Endothelial cell of umbilical vein (primary cell): ENCODE measurements around the gene SCAMP4. TPM values are rescaled to one million over a fixed set of nuclear protein-coding genes. Genes with fewer than 3 reads are reported as not detected.

Experiments
- BruUV-seq: library from RNA; stranded (reverse); fragments of 400-500 nt; replicated peaks from 2 replicates; lab custom pipeline; 2021; lab: Mats Ljungman, UMichigan
- CTCF ChIA-PET: fragments of 300-600, 350-600 bp; sonication (Branson Sonifier 250); formaldehyde crosslinking; loops from one replicate; lab custom pipeline; 2021; ENCODE audit warnings: antibody characterized with exemption, inconsistent platforms; lab: Charles Lee
- POLR2A ChIA-PET: fragments of 300-600, 350-600 bp; sonication (Branson Sonifier 250); formaldehyde crosslinking; loops from one replicate; lab custom pipeline; 2021; ENCODE audit warnings: antibody characterized with exemption, inconsistent platforms; lab: Charles Lee
- DNase-seq: peaks from one replicate; pipeline ENCODE4 v3.0.0-alpha.2; 2011; ENCODE audit warnings: low read depth, low spot score
- FAIRE-seq: peaks from 2 replicates; lab custom pipeline; 2011; peaks lifted over from hg19 to GRCh38; lab: Jason Lieb, UNC
- H2AFZ ChIP-seq: 2 replicates; pipeline ENCODE4 v1.6.0; 2012; ENCODE audit warnings: low read depth, low read length, control low read depth, inconsistent platforms
- H3K27ac ChIP-seq: 2 replicates; pipeline ENCODE4 v1.5.1; 2011; ENCODE audit warnings: low read depth, mild to moderate bottlenecking, control low read depth, low read length, moderate library complexity; ENCODE audit not compliant: insufficient read depth
- H3K27me3 ChIP-seq, 2 experiments: 2 replicates each; pipeline versions ENCODE4 v1.6.0 to v1.6.1; 2011; ENCODE audit warnings: low read length in 2 of 2, mixed read lengths in 1 of 2; ENCODE audit not compliant: control insufficient read depth in 2 of 2, insufficient read depth in 2 of 2
- H3K36me3 ChIP-seq, 2 experiments: 2 replicates in 1 of 2; 3 replicates in 1 of 2; pipeline ENCODE4 v1.5.1; 2011; ENCODE audit warnings: low read length in 2 of 2, mild to moderate bottlenecking in 1 of 2, moderate library complexity in 1 of 2; ENCODE audit not compliant: control insufficient read depth in 2 of 2, insufficient read depth in 2 of 2; ENCODE audit errors: extremely low read depth in 1 of 2
- H3K4me1 ChIP-seq: 3 replicates; pipeline ENCODE4 v1.5.1; 2011; ENCODE audit warnings: mild to moderate bottlenecking, low read length; ENCODE audit not compliant: control insufficient read depth, insufficient read depth; ENCODE audit errors: extremely low read depth
- H3K4me2 ChIP-seq: 2 replicates; pipeline ENCODE4 v1.6.1; 2011; ENCODE audit warnings: low read length, control low read depth, mixed read lengths; ENCODE audit not compliant: insufficient read depth
- H3K4me3 ChIP-seq, 3 experiments: fragments of 200-600 bp in 1 of 3; sonication (generic), shearing (Covaris generic) in 1 of 3; replicated peaks in 1 of 3; 2 replicates each; pipeline ENCODE4 v1.5.1; 2011 to 2016; ENCODE audit warnings: control low read depth in 3 of 3, low read length in 3 of 3, mild to moderate bottlenecking in 2 of 3, inconsistent platforms in 1 of 3, low read depth in 1 of 3, moderate library complexity in 1 of 3; ENCODE audit not compliant: insufficient read depth in 1 of 3
- H3K79me2 ChIP-seq: 2 replicates; pipeline ENCODE4 v1.6.0; 2012; ENCODE audit warnings: low read length, inconsistent platforms; ENCODE audit not compliant: control insufficient read depth, insufficient read depth
- H3K9ac ChIP-seq: replicated peaks from 2 replicates; pipeline ENCODE3; 2011; ENCODE audit warnings: low read length, control low read depth; ENCODE audit not compliant: insufficient read depth; ENCODE audit errors: extremely low read depth
- H3K9me1 ChIP-seq: replicated peaks from 3 replicates; pipeline ENCODE4 v1.6.0; 2011; ENCODE audit warnings: mild to moderate bottlenecking, low read length; ENCODE audit not compliant: control insufficient read depth, insufficient read depth; ENCODE audit errors: extremely low read depth
- H3K9me3 ChIP-seq: replicated peaks from 2 replicates; pipeline ENCODE4 v1.5.1; 2012; ENCODE audit warnings: low read length, inconsistent platforms; ENCODE audit not compliant: control insufficient read depth, insufficient read depth
- H4K20me1 ChIP-seq: replicated peaks from 2 replicates; pipeline ENCODE3; 2011; ENCODE audit warnings: mild to moderate bottlenecking, low read length; ENCODE audit not compliant: control insufficient read depth, insufficient read depth; ENCODE audit errors: extremely low read depth
- CTCF ChIP-seq, 2 donors: IDR thresholded peaks; 1 replicate in 1 of 2; 2 replicates in 1 of 2; pipeline ENCODE4 v1.5.1; 2011; ENCODE audit warnings: low read length in 2 of 2, mild to moderate bottlenecking in 2 of 2, moderate library complexity in 2 of 2, control low read depth in 1 of 2, inconsistent platforms in 1 of 2, low read depth in 1 of 2; ENCODE audit not compliant: insufficient read depth in 1 of 2; ENCODE audit errors: extremely low read depth in 1 of 2
- EZH2 ChIP-seq: IDR thresholded peaks from 2 replicates; pipeline ENCODE4 v1.6.1; 2012; ENCODE audit warnings: borderline replicate concordance, low read depth, mild to moderate bottlenecking, moderate library complexity, low read length, inconsistent platforms; ENCODE audit not compliant: severe bottlenecking
- FOS ChIP-seq: IDR thresholded peaks from 2 replicates; pipeline ENCODE4 v1.6.1; 2011; ENCODE audit warnings: mild to moderate bottlenecking, low read length, moderate library complexity, borderline replicate concordance; ENCODE audit not compliant: insufficient read depth
- GATA2 ChIP-seq: IDR thresholded peaks from 2 replicates; pipeline ENCODE4 v1.7.0; 2011; ENCODE audit warnings: low read depth, mild to moderate bottlenecking, moderate library complexity, mixed read lengths, low read length; ENCODE audit not compliant: insufficient read length, insufficient read depth
- JUN ChIP-seq: IDR thresholded peaks from 2 replicates; pipeline ENCODE4 v1.6.1; 2011; ENCODE audit warnings: borderline replicate concordance, low read depth; ENCODE audit not compliant: insufficient read length, insufficient read depth
- MYC ChIP-seq: IDR thresholded peaks from one replicate; pipeline ENCODE4 v1.6.1; 2011; ENCODE audit warnings: mild to moderate bottlenecking, low read depth, low read length
- POLR2A ChIP-seq: IDR thresholded peaks from 2 replicates; pipeline ENCODE4 v1.6.1; 2012; ENCODE audit warnings: low read depth, mild to moderate bottlenecking, control low read depth, low read length
- POLR2AphosphoS5 ChIP-seq: IDR thresholded peaks from 2 replicates; pipeline ENCODE4 v1.6.1; 2012; ENCODE audit warnings: low read depth, mild to moderate bottlenecking, control low read depth, low read length, moderate library complexity; ENCODE audit not compliant: insufficient read depth
- dilution Hi-C: fragments of 300-500 bp; cut with MboI; formaldehyde crosslinking; loops from one replicate; pipeline ENCODE4 v1.15.0; 2019; ENCODE audit warnings: low sequenced_read_pairs; ENCODE audit not compliant: extremely low pct_ligation_motif_present
- intact Hi-C: fragments of 100-400 bp; cut with micrococcal nuclease; formaldehyde crosslinking; loops from one replicate; pipeline ENCODE4 v1.10.0; 2022
- polyA plus RNA-seq, 4 experiments: library from polyadenylated mRNA; depleted of rRNA in 3 of 4; stranded (reverse) in 3 of 4; unstranded in 1 of 4; fragments of >200 nt; gene quantifications; 2 replicates each; pipeline versions ENCODE4 v1.2.1 to v1.2.3, GENCODE V29; 2011 to 2012; ENCODE audit warnings: missing spikeins in 1 of 4
- total RNA-seq: library from RNA; stranded (reverse); gene quantifications from 2 replicates; pipeline ENCODE4 v1.2.3, GENCODE V29; 2021
- TF ChIP-seq, protein P1 (sequence below): IDR thresholded peaks from 2 replicates; pipeline ENCODE4 v1.6.1; 2011; ENCODE audit not compliant: insufficient read depth, insufficient read length

The SCAMP4 gene
- total and polyA plus RNA-seq, 2 donors (not counting 3 experiments of a cell fraction or from before 2014, with no cell fraction given): 24.4 to 68.2 TPM

GRCh38 chr19:1861599-1862031, 43.6 kb upstream of the SCAMP4 start:
- H3K9ac ChIP-seq: peak overlapping the region; percentile 82
- TF ChIP-seq, protein P1, sequence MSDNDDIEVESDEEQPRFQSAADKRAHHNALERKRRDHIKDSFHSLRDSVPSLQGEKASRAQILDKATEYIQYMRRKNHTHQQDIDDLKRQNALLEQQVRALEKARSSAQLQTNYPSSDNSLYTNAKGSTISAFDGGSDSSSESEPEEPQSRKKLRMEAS: peak; percentile 50
- no peak for TF ChIP-seq EZH2
- peaks cover 62% of the 10 kb centered on the region for H3K79me2 ChIP-seq
- no peaks in the 10 kb centered on the region for H3K9me1 ChIP-seq
- DNase-seq (no peak), FAIRE-seq (peak; percentile 77)
- H3K27ac ChIP-seq: peak overlapping the region; percentile 4
- H3K4me3 ChIP-seq: peak overlapping the region; percentile 78 to 99 (median 85)
- peak overlapping the region; percentile 89 for H3K4me2 ChIP-seq
- peaks cover 35% of the 10 kb centered on the region for H3K4me1 ChIP-seq
- H2AFZ ChIP-seq: no peak overlapping the region
- dilution Hi-C loops: no loop called here
- no TSS peak for BruUV-seq
- no peaks in the 10 kb centered on the region for H3K27me3 ChIP-seq
- ChIA-PET CTCF (no interaction called here), POLR2A (no interaction called here)
- H3K9me3 ChIP-seq: no peaks in the 10 kb centered on the region
- intact Hi-C loops: no loop called here
- no peaks in the 10 kb centered on the region for H4K20me1 ChIP-seq
- no peaks in the 10 kb centered on the region for H3K36me3 ChIP-seq

- Histone ChIP-seq H3K9me3 (no peaks in the 10 kb centered on the region), H3K27me3 (no peaks in the 10 kb centered on the region), H3K4me3 (peak overlapping the region; percentile 78 to 99 (median 85)), H4K20me1 (no peaks in the 10 kb centered on the region), H3K79me2 (peaks cover 58% of the 10 kb centered on the region), H3K27ac (peak overlapping the region; percentile 40), H3K9ac (peak overlapping the region; percentile 82), H3K9me1 (no peaks in the 10 kb centered on the region), H3K4me1 (peaks cover 33% of the 10 kb centered on the region), H3K4me2 (peak overlapping the region; percentile 89), H2AFZ (no peak overlapping the region), H3K36me3 (no peaks in the 10 kb centered on the region)
- DNase-seq (no peak), FAIRE-seq (no peak)
- ChIA-PET POLR2A (no interaction called here), CTCF (no interaction called here)
- no peak for TF ChIP-seq POLR2A
- no peak for TF ChIP-seq EZH2
- no peak for TF ChIP-seq GATA2
- TF ChIP-seq CTCF (IDR thresholded peaks at IDR 0.05; ENCODE audit: extremely low read depth in 1 of 2, insufficient read depth in 1 of 2, low read depth in 1 of 2, low read length in 2 of 2): no peak
- no peak for TF ChIP-seq MYC
- no peak for TF ChIP-seq JUN
- TF ChIP-seq FOS: no peak
- no peak for TF ChIP-seq POLR2AphosphoS5
- TF ChIP-seq, protein P1: no peak
- dilution Hi-C loops (no loop called here), intact Hi-C loops (no loop called here)
- no TSS peak for BruUV-seq
Observed at GRCh38 chr19:1862068-1862423, 43.2 kb upstream of the SCAMP4 start.
